GM19438 (cell line): ENCODE data around the gene XPO1.
"Not testable (repeated sequence)": the region's sequence is repeated elsewhere in the genome, so short reads cannot be mapped to it uniquely, and the experiment has no call there.

Experiments
- ATAC-seq: cut with Tn5 transposase; IDR thresholded peaks from one replicate; pipeline ENCODE4 v1.9.1; 2021; ENCODE audit warnings: low read depth; ENCODE audit not compliant: unreplicated experiment

The XPO1 gene, protein sequence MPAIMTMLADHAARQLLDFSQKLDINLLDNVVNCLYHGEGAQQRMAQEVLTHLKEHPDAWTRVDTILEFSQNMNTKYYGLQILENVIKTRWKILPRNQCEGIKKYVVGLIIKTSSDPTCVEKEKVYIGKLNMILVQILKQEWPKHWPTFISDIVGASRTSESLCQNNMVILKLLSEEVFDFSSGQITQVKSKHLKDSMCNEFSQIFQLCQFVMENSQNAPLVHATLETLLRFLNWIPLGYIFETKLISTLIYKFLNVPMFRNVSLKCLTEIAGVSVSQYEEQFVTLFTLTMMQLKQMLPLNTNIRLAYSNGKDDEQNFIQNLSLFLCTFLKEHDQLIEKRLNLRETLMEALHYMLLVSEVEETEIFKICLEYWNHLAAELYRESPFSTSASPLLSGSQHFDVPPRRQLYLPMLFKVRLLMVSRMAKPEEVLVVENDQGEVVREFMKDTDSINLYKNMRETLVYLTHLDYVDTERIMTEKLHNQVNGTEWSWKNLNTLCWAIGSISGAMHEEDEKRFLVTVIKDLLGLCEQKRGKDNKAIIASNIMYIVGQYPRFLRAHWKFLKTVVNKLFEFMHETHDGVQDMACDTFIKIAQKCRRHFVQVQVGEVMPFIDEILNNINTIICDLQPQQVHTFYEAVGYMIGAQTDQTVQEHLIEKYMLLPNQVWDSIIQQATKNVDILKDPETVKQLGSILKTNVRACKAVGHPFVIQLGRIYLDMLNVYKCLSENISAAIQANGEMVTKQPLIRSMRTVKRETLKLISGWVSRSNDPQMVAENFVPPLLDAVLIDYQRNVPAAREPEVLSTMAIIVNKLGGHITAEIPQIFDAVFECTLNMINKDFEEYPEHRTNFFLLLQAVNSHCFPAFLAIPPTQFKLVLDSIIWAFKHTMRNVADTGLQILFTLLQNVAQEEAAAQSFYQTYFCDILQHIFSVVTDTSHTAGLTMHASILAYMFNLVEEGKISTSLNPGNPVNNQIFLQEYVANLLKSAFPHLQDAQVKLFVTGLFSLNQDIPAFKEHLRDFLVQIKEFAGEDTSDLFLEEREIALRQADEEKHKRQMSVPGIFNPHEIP (N-terminal part only)

DNA sequence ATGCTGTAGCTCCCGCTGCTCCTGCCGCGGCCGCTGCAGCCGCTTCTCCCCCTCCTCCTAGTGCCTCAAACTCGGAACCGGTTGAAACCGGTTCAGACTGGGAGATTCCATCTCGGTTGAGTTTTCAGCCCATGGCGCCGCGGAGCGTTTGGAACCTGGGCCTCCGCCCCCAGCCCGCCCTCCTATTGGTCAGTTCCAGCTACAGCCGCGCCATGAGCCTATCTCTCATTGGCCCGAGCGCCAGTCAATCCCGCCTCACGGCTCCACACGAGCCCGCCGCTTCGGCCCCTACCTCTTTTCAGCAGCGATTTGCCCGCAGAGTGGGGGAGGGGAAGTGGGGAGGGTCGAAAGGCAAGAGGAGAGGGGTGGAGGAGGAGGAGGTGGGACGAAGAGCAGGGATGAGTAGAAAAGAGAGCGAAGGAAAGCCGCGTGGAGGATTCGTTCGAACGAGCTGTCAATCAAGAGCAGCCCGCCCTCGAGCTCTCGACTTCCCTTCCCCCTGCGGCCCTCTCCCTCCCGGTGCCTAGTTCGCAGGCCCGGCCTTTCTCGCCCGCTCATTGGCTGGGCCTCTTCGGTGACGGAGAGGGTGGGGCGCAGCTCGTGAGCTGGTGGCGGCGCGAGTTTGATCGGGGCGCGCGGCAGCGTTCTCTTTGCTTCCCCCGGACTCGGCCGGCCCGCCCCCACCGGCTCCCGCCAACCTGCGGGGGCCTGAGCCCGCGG lies at the start of gene XPO1:
TSS of gene XPO1 (minus strand) at position 157 of the 720 bp plus-strand sequence. CDS start 4,459 bp downstream, outside the sequence.
- ATAC-seq, result peak; percentile 82

DNA sequence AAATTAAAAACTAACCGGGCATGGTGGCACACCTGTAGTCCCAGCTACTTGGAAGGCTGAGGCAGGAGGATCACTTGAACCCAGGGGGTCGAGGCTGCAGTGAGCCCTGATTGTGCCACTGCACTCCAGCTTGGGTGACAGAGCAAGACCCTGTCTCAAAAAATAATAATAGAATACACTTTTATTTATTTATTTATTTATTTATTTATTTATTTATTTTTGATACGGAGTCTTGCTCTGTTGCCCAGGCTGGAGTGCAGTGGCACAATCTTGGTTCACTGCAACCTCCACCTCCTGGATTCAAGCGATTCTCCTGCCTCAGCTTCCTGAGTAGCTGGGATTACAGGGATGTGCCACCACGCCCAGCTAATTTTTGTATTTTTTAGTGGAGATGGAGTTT lies 48.8 kb upstream of the XPO1 start:
- not testable (repeated sequence) for ATAC-seq

DNA sequence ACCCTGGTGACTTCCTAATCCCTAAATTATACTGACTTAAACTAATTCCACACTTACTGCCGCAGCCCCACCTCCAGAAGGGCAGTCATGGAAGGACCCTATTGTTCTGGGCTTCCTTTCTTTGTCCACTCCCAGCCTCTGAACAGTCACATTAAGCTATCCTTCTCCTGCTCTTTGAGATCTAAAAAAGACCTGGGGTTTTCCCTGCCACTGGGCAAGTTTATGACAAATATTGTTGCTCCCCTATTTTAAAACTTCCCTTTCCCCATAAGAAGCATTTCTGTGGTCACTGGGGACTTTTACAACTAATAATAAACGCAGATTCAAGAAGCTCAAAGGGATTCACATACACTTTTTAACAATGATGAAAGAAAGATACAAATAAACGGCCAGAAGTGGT lies 47.2 kb upstream of the XPO1 start:
- ATAC-seq, result no peak

DNA sequence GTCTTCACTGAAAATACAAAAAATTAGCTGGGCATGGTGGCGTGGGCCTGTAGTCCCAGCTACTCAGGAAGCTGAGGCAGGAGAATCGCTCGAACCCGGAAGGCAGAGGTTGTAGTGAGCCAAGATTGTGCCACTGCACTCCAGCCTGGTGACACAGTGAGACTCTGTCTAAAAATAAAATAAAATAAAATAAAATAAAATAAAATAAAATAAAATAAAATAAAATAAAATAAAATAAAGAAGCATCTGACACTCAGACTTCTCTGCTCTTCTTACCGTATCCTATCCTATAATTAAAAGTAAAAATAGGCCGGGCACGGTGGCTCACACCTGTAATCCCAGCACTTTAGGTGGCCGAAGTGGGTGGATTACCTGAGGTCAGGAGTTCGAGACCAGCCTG lies 46.2 kb upstream of the XPO1 start:
- not testable (repeated sequence) for ATAC-seq

DNA sequence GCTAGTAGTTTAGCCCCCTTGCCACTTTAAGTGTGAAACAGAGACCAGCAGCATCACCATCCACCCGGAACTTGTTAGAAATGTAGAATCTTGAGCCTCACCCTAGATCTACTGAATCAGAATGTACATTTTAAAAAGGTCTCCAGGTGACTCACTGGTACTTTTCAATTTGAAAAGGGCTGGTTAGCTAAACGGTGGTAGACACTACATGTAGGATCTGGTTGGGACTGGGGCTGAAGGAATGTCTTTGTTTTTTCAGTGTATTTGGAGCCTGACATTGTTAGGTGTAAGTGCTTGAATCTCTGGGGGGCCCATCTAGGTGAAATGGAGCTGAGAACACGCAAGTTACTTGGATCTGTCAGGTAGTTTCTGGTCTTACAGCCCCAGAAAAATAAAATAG lies 44.0 kb upstream of the XPO1 start:
- ATAC-seq, result no peak

DNA sequence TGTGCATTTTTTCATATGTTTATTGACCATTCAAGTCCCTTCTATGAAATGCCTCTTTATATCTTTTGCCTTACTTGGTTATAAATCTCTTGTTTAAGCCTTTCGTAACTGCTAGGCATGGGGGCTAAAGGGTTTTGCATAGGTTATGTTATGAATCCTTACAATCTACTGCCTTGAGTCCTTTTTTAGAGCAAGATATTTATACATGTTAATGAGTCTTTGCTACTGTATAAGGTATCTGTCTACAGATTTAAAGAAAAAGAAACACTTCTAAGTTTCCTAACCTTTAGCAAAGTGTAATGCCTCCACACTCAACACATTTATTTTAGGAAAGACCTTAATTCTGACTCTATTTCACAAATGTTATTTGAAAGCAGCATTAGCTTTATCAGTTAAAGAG lies 43.6 kb upstream of the XPO1 start:
- no peak for ATAC-seq

DNA sequence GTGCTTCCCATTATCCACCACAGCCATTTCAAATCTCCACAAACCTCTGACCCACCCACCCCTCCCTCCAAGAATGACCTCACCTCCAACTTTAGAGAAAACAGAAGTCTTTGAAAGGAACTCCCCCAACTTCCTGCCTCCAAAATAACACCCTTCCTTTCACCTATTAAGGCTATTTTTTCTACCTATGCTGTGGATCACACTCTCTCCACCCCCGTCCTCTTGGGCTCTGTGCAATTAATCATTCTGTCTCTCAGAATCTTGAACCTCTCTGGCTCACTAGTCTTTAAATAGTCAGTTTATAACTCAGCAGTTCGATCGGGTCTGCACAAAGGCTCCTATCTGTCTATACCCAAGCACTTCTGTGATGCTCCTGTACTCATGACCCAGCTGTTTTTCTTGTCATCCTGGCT lies 37.3 kb upstream of the XPO1 start:
- no peak for ATAC-seq

DNA sequence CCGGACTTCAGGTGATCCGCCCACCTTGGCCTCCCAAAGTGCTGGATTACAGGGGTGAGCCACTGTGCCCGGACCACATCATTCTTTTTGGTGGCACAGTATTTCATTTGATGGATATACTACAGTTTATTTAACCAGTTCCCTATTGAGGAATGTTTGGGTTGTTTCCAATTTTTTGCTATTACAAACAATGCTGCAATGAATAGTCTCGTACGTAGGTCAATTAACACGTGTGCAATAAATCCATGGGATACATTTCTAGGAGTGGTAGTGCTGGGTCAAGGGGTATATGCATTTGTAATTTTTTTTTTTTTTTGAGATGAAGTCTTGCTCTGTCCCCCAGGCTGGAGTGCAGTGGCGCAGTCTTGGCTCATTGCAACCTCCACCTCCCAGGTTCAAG lies 28.4 kb upstream of the XPO1 start:
- no peak for ATAC-seq

DNA sequence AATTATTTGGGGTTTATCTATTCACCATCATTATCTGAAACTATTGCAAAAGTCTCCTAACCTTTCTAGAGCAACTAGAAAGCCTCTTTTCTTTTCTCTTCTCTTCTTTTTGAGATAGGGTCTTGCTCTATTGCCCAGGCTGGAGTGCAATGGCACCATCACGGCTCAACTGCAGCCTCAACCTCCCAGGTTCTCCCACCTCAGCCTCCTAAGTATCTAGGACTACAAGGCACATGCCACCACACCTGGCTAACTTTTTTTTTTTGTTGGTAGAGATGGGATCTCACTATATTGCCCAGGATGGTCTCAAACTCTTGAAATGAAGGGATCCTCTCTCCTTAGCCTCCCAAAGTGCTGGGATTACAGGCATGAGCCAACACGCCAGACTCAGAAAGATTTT lies 24.5 kb upstream of the XPO1 start:
- no peak for ATAC-seq

DNA sequence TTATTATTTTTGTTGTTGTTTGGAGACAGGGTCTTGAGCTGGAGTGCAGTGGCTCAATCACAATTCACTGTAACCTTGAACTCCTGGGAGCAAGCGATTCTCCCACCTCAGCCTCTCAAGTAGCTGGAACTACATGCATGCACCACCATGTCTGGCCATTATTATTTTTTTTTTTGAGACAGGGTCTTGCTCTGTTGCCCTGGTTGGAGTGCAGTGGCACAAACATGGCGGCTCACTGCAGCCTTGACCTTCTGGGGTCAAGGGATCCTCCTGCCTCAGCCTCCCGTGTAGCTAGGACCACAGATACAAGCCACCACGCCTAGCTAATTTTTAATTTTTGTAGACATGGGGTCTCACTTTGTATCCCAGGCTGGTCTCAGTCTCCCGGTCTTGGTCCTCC lies 20.0 kb upstream of the XPO1 start:
- no peak for ATAC-seq

DNA sequence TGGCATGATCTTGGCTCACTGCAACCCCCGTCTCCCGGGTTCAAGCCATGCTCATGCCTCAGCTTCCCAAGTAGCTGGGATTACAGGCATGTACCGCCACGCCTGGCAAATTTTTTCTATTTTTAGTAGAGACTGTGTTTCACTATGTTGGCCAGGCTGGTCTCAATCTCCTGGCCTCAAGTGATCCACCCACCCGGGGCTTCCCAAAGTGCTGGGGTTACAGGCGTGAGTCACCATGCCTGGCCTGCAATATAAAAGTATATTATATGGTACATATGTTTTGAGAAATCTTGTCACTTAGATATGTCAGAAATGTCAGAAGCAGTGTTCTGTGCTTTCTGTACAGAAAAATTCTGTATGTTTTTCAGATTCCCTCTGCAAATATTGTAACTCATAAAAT lies 19.2 kb upstream of the XPO1 start:
- ATAC-seq, result no peak

DNA sequence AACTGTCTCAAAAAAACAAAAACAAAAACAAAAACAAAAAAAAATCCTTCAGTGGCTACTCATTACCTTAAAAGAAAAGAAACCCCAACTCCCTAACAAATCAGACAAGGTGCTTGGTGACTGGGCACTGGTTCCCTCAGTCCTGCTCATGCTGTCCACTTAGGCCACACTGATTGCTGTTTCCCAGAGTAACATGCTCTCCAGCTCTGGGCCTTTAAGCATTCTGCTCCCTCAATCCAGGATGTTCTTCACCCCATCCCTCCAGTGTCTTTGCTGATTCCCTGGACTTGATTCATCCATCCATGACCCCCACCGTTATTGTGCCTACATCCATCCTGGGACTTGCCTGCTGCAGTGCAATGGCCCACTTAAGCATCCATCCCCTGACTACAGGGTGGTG lies 16.4 kb upstream of the XPO1 start:
- ATAC-seq, result no peak

DNA sequence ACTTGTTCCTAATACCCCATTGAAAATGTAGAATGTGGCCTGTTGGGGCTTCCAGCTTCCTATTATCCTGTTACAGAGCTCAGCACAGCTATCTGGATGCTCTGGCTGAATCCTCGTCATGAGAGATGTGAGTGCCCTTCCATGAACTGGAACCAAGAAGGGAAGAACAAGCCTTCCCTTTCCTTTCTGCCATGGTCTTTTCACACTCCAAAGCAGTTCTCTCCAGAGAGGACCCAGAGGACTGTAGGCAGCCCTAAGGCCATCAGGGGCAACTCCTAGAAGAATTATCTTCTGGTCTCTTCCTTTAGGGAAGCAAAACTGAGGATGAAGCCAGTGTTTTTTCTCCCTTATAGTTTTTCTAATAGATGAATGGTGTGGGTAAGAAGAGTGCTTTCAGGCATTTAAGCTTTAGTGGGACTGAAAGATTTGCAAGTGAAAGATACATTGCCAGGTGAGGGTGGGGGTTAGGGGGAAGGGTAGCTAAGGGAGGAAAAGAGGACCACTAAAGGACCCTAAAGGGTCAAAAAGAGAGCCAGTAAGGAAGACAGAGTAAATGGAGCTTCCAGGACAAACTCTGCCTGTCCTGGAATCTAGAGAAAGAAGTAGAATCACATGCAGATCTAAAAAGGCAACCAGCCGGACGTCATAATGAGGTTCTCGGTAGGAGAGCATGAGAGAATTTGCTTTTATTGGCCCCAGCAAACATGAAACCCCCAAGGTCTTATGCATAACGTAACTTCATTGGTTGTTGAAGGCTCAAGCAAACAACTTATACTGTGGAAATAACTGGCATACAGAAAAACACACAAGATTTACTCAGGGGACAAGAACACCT lies 12.4 kb upstream of the XPO1 start:
- ATAC-seq, result no peak

DNA sequence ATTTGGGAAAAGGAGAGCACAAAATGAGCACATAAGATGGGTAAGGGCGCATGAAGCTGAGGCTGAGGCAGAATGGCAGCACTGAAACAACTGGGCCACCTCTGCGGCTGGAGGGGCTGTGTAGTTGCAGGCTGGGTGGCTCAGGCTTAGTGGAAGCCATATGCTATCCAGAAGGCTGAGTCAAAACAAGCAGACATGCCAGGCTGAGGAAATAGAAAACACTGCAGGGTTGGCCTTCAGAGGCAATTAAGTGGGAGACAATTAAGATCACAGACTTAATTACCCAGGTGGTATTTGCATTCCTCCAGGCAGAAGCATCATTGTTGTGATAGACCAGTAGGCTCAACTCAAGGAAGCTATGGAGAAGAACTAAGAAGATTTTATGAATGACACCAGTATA lies 11.4 kb upstream of the XPO1 start:
- ATAC-seq, result no peak

DNA sequence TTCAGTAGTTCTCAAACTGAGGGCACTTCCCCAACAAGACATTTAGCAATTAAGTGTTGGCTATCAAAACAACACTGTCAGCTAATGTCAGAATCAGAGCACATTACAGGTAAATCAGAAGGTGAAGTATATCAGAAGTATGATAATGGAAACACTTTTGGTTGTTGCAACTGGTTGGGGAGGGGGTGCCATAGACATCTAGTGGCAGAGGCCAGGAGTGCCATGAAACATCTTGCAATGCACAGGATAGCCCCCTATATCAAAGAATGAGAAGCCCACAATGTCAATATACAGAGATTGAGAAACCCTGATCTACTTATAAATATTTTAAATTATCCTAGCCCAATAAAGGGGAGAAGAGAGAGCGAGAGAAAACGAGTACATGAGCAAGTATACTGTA lies 4.9 kb upstream of the XPO1 start:
- no peak for ATAC-seq

DNA sequence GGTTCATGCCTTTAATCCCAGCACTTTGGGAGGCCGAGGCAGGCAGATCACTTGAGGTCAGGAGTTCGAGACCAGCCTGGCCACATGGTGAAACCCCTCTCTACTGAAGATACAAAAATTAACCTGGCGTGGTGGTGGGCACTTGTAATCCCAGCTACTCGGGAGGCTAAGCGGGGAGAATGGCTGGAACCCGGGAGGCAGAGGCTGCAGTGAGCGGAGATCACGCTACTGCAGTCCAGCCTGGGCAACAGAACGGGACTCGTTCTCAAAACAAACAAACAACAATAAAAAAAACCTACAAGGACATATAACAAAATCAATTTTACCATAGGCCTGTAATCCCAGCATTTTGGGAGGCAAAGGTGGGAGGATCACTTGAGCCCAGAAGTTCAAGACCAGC lies 2.0 kb upstream of the XPO1 start:
- ATAC-seq, result not testable (repeated sequence)

DNA sequence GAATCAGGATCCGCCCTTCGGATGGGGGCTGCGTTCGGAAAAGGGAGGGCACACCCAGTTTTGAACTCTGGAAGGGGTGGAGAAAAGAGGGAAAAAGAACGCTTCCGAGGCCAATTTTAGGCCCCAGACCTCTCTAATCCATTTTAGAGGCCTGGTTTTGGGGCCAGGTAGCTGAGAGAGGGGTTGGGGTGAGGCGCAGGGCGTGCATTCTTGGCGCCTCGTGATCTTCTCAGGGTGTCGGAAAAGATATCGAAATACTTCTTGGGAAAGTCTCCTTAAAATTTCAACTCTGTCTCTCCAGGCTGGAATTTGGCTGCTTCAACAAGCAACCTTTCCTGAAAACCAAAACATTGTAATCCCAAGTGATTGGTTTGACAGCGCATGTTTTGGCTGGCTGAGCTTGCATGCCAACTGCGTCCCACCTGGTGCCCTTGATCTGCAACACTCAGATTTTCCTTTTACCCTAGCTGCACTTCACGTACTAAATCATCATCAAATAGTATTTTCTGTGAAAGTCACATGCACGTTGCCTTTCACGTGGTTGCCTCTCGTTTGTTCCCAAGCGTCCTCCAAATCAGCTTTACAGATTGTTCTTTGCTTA lies 864 bp upstream of the XPO1 start:
- ATAC-seq, result no peak

DNA sequence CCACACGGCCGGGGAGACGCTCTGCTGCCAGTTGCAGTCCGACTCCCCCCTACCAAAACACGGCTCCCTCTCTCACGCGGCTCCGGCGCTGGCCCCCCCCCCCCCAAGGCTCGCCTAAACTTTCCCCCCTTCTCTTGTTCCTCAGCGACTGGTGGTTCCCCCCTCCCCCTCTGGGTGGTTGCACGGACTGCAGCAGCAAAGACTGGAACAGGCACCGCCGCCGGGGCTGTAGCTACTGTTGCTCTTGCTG lies 281 bp downstream of the XPO1 start:
- ATAC-seq, result no peak

DNA sequence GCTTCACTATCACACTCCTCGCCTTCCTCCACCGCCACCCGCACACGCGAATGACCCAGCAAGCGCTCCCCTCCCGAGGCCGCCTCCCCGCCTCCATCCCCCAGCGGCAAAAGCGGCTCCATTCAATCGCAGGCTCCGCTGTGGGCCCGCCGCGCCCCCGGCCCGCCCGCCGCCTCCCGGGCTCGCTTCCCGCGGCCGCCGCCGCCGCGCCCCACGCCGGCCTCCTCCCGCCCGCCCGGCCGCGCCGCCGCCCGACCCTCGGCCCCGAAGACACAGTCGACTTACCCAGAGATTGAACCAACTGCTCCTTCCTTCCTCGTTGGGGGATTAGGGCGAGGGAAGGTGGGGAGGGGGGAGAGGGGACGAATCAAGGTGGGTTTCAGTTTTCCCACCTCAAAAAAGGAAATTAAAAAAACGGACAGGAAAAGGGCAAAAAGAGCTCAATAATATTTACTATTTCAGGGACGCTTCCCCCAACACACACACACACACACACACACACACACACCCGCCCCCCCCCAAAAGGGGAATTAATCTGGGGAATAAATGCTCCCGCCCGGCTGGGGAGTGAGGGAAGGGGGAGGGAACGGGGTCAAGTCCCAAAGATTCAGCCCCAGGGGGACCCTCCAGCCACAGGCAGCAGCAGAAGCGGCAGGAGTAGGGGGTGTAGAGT lies 743 bp downstream of the XPO1 start:
- no peak for ATAC-seq
